CD14-positive monocyte (primary cell): ENCODE results near the gene JAG2. TPM values are rescaled to one million over a fixed set of nuclear protein-coding genes. Genes with fewer than 3 reads are reported as not detected.

ENCODE experiments used
- DNase-seq, 3 donors: peaks; one replicate each; pipeline ENCODE4 v3.0.0-alpha.2; 2011 to 2022
- H2AFZ ChIP-seq: 2 replicates; pipeline ENCODE4 v1.6.0; 2012; ENCODE audit warnings: mild to moderate bottlenecking, low read depth, low read length, inconsistent platforms; ENCODE audit not compliant: insufficient read depth, poor library complexity, severe bottlenecking
- H3K27ac ChIP-seq, 2 donors: 1 replicate in 1 of 2; 2 replicates in 1 of 2; pipeline ENCODE4 v1.5.1; 2012 to 2013; ENCODE audit warnings: low read length in 2 of 2, control low read depth in 1 of 2, inconsistent platforms in 1 of 2, low read depth in 1 of 2, mild to moderate bottlenecking in 1 of 2
- H3K27me3 ChIP-seq, 2 donors: one replicate each; pipeline versions ENCODE4 v1.6.0 to v1.6.1; 2011 to 2013; ENCODE audit warnings: low read length in 2 of 2; ENCODE audit not compliant: control insufficient read depth in 2 of 2, insufficient read depth in 2 of 2
- H3K36me3 ChIP-seq, 2 donors: replicated peaks in 1 of 2; 1 replicate in 1 of 2; 2 replicates in 1 of 2; pipeline versions ENCODE4 v1.5.1 to v1.6.1; 2012 to 2013; ENCODE audit warnings: low read length in 2 of 2, control low read depth in 1 of 2, inconsistent platforms in 1 of 2, mild to moderate bottlenecking in 1 of 2; ENCODE audit not compliant: insufficient read depth in 2 of 2, control insufficient read depth in 1 of 2
- H3K4me1 ChIP-seq, 2 donors: 1 replicate in 1 of 2; 2 replicates in 1 of 2; pipeline versions ENCODE4 v1.5.1 to v1.6.1; 2012 to 2013; ENCODE audit warnings: low read length in 2 of 2, control low read depth in 1 of 2, inconsistent platforms in 1 of 2, mild to moderate bottlenecking in 1 of 2, moderate library complexity in 1 of 2; ENCODE audit not compliant: insufficient read depth in 2 of 2, control insufficient read depth in 1 of 2
- H3K4me2 ChIP-seq: replicated peaks from 2 replicates; pipeline ENCODE3; 2012; ENCODE audit warnings: low read length, moderate library complexity, mild to moderate bottlenecking; ENCODE audit not compliant: poor library complexity, severe bottlenecking; ENCODE audit errors: extremely low read depth
- H3K4me3 ChIP-seq, 3 experiments: fragments of 200-600 bp in 1 of 3; sonication (generic) in 1 of 3; replicated peaks in 1 of 3; 1 replicate in 2 of 3; 2 replicates in 1 of 3; pipeline ENCODE4 v1.5.1; 2011 to 2013; ENCODE audit warnings: low read length in 3 of 3, mild to moderate bottlenecking in 3 of 3, control low read depth in 2 of 3, low read depth in 2 of 3, inconsistent platforms in 1 of 3, moderate library complexity in 1 of 3
- H3K79me2 ChIP-seq: 2 replicates; pipeline ENCODE4 v1.6.0; 2012; ENCODE audit warnings: mild to moderate bottlenecking, control low read depth, inconsistent platforms, low read length, moderate library complexity; ENCODE audit not compliant: insufficient read depth
- H3K9ac ChIP-seq: 2 replicates; pipeline ENCODE4 v1.6.0; 2017; ENCODE audit warnings: low read length, mild to moderate bottlenecking; ENCODE audit not compliant: insufficient read depth, poor library complexity, severe bottlenecking
- H3K9me3 ChIP-seq, 2 donors: replicated peaks in 1 of 2; 1 replicate in 1 of 2; 2 replicates in 1 of 2; pipeline versions ENCODE4 v1.5.1 to v1.6.1; 2012 to 2013; ENCODE audit warnings: low read length in 2 of 2, control low read depth in 1 of 2; ENCODE audit not compliant: control insufficient read depth in 1 of 2, insufficient read depth in 1 of 2
- H4K20me1 ChIP-seq: 2 replicates; pipeline ENCODE4 v1.6.0; 2012; ENCODE audit warnings: mild to moderate bottlenecking, low read length, control low read depth, moderate library complexity; ENCODE audit not compliant: insufficient read depth
- H3K27ac Mint-ChIP-seq, 7 donors: one replicate each; pipeline ENCODE4 v1.8.0; 2020; ENCODE audit warnings: mild to moderate bottlenecking in 7 of 7, mixed read lengths in 7 of 7, moderate library complexity in 6 of 7, inconsistent platforms in 2 of 7
- H3K27me3 Mint-ChIP-seq, 3 donors: one replicate each; pipeline ENCODE4 v1.8.0; 2021 to 2022; ENCODE audit warnings: low read depth in 3 of 3, mild to moderate bottlenecking in 3 of 3, mixed read lengths in 3 of 3, moderate library complexity in 3 of 3, inconsistent platforms in 1 of 3
- H3K36me3 Mint-ChIP-seq, 2 donors: one replicate each; pipeline ENCODE4 v1.8.0; 2020; ENCODE audit warnings: mixed read lengths in 2 of 2, inconsistent platforms in 1 of 2, mild to moderate bottlenecking in 1 of 2
- H3K4me1 Mint-ChIP-seq: one replicate; pipeline ENCODE4 v1.8.0; 2020; ENCODE audit warnings: mild to moderate bottlenecking, mixed read lengths
- H3K4me3 Mint-ChIP-seq, 2 donors: one replicate each; pipeline ENCODE4 v1.8.0; 2020; ENCODE audit warnings: mild to moderate bottlenecking in 2 of 2, mixed read lengths in 2 of 2, moderate library complexity in 1 of 2
- H3K9me3 Mint-ChIP-seq, 7 donors: one replicate each; pipeline ENCODE4 v1.8.0; 2020 to 2022; ENCODE audit warnings: mixed read lengths in 7 of 7, mild to moderate bottlenecking in 6 of 7, moderate library complexity in 6 of 7, inconsistent platforms in 2 of 7
- CTCF ChIP-seq: fragments of 200-600 bp; IDR thresholded peaks from one replicate; pipeline ENCODE4 v1.8.0; 2022; ENCODE audit warnings: antibody characterized with exemption, mild to moderate bottlenecking
- WGBS: methylation state at CpG from one replicate; pipeline ENCODE4 v1.1.5; 2013; ENCODE audit warnings: missing lambda C conversion rate; ENCODE audit not compliant: insufficient coverage; 5-methylcytosine and 5-hydroxymethylcytosine counted together
- intact Hi-C, 2 donors: fragments of 100-400 bp; cut with micrococcal nuclease; formaldehyde crosslinking; loops; one replicate each; pipeline versions ENCODE4 v1.15.0 to v1.15.1; 2023
- polyA plus RNA-seq, 3 donors: library from polyadenylated mRNA; depleted of rRNA in 1 of 3; unstranded in 2 of 3; stranded (reverse) in 1 of 3; fragments of 300-500 nt in 2 of 3; fragments of >200 nt in 1 of 3; fragmentation: Illumina TruSeq in 2 of 3; gene quantifications; 1 replicate in 2 of 3; 2 replicates in 1 of 3; pipeline ENCODE4 v1.2.3, GENCODE V29; 2012 to 2021

The JAG2 gene
- polyA plus RNA-seq, 3 donors = 1.2 TPM; not detected in 2

GRCh38 chr14:105166571-105167302 lies 1.8 kb downstream of the JAG2 start:
- Mint-ChIP-seq H3K4me3 (peak overlapping the region in 1 of 2 donors; percentile 73), H3K4me1 (peaks cover 2% of the 10 kb centered on the region), H3K9me3 (peaks cover 0 to 13% (median 4%) of the 10 kb centered on the region in 7 donors), H3K36me3 (no peaks in the 10 kb centered on the region), H3K27me3 (peaks cover 43 to 57% (median 47%) of the 10 kb centered on the region in 3 donors), H3K27ac (no peak overlapping the region)
- no peaks in the 10 kb centered on the region for H3K9me3 ChIP-seq
- no peaks in the 10 kb centered on the region for H3K79me2 ChIP-seq
- peaks cover 17 to 41% of the 10 kb centered on the region in 2 donors for H3K27me3 ChIP-seq
- 64% methylated on average over 22 of the region's 22 CpGs for WGBS
- H3K9ac ChIP-seq = no peak overlapping the region
- peaks cover 0 to 5% of the 10 kb centered on the region in 2 donors for H3K4me1 ChIP-seq
- H2AFZ ChIP-seq = no peak overlapping the region
- no peak for DNase-seq
- no peak overlapping the region for H3K4me3 ChIP-seq
- no peak for TF ChIP-seq CTCF
- no peaks in the 10 kb centered on the region for H3K36me3 ChIP-seq
- H4K20me1 ChIP-seq = peaks cover 9% of the 10 kb centered on the region
- intact Hi-C loops = no loop called here
- H3K4me2 ChIP-seq = no peak overlapping the region
- no peak overlapping the region for H3K27ac ChIP-seq

- Histone ChIP-seq H3K9me3 (no peaks in the 10 kb centered on the region), H3K4me2 (no peak overlapping the region), H3K27me3 (peaks cover 17 to 33% of the 10 kb centered on the region in 2 donors), H2AFZ (no peak overlapping the region), H3K4me3 (no peak overlapping the region), H3K9ac (no peak overlapping the region), H3K79me2 (no peaks in the 10 kb centered on the region), H3K27ac (no peak overlapping the region), H3K36me3 (no peaks in the 10 kb centered on the region), H4K20me1 (peaks cover 2% of the 10 kb centered on the region), H3K4me1 (peaks cover 0 to 5% of the 10 kb centered on the region in 2 donors)
- H3K4me1 Mint-ChIP-seq = peaks cover 2% of the 10 kb centered on the region
- H3K4me3 Mint-ChIP-seq = peak overlapping the region in 1 of 2 donors; percentile 59
- H3K27me3 Mint-ChIP-seq = peaks cover 39 to 52% (median 40%) of the 10 kb centered on the region in 3 donors
- intact Hi-C loops = no loop called here
- no peak overlapping the region for H3K27ac Mint-ChIP-seq
- no peak for DNase-seq
- WGBS = 94% methylated on average over 29 of the region's 32 CpGs
- H3K9me3 Mint-ChIP-seq = peaks cover 0 to 13% (median 4%) of the 10 kb centered on the region in 7 donors
- TF ChIP-seq CTCF = no peak
- H3K36me3 Mint-ChIP-seq = no peaks in the 10 kb centered on the region
Observed at GRCh38 chr14:105165761-105166485, 2.7 kb downstream of the JAG2 start.
